Measurements from ENCODE around the gene PANK4.
"Not testable (repeated sequence)": the region's sequence is repeated elsewhere in the genome, so short reads cannot be mapped to it uniquely, and the experiment has no call there.

The PANK4 gene

DNA sequence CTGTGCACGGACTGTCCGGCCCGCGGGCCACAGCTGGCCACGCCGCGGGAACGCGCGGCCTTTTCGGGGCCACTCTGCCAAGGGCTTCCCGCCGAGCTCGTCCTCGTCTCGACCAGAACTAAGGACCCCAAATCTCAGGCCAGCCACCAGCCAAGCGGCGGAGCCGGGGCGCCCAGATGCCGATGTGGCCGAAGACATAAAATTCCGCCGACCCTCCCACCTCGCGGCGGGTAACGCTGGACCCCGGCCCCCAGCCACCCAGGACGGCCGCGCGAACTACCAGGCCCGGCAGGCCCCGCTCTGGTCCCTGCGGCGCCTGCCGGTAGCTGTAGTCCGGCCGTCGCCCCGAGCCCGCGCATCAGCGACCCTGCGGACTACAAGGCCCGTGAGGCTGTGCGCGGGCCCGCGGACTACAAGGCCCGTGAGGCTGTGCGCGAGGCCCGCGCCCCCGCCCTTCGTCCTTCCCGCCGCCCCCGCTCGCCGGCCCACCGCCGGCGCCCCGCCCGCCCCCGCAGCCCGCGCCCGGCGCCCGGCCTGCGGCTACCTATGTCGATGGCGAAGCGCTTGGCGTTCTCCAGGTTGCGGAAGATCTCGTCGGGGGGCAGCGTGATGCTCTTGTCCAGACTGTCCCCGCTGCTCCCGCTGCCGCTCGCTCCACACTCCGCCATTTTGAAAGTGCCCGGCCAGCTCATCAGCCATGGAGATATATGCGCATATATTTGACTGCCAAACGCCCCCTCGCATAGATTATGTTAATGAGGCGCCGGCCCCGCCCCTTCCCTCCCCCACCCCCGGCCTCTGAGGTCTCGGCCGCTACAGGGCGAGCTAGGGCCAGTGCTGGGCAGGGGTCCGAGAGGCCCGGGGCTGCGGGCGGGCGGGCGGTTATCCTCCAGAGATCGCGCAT is at the start of gene PANK4:
Gene PANK4 (minus strand): TSS at position 677 of the 904 bp plus-strand sequence. CDS start 9 bp downstream, at position 668.
- TF ChIP-seq, protein P1, sequence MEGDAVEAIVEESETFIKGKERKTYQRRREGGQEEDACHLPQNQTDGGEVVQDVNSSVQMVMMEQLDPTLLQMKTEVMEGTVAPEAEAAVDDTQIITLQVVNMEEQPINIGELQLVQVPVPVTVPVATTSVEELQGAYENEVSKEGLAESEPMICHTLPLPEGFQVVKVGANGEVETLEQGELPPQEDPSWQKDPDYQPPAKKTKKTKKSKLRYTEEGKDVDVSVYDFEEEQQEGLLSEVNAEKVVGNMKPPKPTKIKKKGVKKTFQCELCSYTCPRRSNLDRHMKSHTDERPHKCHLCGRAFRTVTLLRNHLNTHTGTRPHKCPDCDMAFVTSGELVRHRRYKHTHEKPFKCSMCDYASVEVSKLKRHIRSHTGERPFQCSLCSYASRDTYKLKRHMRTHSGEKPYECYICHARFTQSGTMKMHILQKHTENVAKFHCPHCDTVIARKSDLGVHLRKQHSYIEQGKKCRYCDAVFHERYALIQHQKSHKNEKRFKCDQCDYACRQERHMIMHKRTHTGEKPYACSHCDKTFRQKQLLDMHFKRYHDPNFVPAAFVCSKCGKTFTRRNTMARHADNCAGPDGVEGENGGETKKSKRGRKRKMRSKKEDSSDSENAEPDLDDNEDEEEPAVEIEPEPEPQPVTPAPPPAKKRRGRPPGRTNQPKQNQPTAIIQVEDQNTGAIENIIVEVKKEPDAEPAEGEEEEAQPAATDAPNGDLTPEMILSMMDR (IDR thresholded peaks at IDR 0.05; ENCODE audit: low read depth, low read length), result no peak
- H3K4me3 ChIP-seq (ENCODE audit: low read depth, low read length), result peak within 1 kb of the TSS; percentile 90

DNA sequence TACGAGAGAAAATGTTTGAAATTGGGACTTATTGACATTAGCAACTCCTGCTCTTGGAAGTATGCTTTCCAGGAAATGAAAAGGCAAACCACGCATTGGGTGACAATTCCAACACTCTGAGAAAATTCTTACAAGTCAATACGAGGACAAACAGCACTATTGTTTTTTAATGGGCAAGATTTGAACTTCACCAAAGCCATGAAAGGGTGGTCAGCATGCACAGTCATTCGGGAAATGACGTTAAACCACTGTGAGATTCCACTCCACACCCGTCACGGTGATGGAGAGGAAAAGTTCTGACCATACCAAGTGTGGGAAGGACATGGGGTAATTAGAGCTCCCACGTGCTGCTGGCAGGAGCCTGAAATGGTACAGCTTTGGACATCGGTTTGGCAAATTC is 48.0 kb upstream of the PANK4 start:
- TF ChIP-seq, protein P1 (IDR thresholded peaks at IDR 0.05; ENCODE audit: low read depth, low read length), result no peak
- no peak overlapping the region for H3K4me3 ChIP-seq (ENCODE audit: low read depth, low read length)

DNA sequence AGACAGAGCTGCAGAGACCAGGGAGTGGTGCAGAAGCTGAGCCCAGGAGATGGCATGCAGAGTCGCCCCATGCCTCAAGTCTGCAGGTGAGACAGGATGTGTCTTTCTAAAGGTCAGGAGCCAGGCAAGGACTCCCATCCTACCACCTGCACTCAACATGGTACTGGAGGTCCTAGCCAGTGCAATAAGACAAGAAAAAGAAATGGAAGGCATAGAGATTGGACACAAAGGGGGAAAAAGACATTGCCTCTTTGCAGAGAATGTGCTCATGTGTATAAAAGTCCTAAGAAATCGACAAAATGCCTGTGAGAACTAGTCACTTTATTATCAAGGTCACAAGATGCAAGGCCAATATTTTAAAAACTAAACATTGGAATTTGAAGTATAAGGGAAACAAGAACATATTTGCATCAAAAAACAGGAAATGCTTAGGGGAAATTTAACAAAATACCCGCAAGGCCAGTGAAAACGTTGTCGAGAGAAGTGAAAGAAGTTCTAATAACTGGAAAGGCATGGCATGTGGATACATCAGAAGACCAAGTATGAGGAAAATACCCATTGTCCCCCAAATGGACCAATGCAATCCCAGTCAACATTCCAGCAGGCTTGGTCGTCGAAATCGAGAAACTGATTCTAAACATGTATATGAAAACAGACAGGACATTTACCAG is 47.0 kb upstream of the PANK4 start:
- no peak overlapping the region for H3K4me3 ChIP-seq (ENCODE audit: low read depth, low read length)
- TF ChIP-seq, protein P1 (IDR thresholded peaks at IDR 0.05; ENCODE audit: low read depth, low read length), result no peak

DNA sequence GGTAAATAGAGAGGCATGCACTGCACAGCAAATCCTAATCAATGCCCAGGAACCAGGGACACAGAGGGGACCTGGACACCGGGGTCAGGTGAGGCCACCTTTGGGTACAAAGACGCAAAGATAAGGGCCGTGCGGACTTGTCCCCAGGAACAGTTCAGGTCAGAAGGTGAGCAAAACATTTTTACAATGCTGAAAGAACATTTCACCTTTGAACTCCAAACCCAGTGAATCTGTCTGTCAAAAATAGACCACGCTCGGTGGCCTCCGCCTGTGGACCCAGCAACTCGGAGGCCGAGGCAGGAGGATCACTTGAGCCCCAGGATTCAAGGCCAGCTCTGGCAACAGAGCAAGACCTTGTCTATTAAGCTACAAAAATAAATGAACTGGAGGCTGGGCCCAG is 45.0 kb upstream of the PANK4 start:
- no peak overlapping the region for H3K4me3 ChIP-seq (ENCODE audit: low read depth, low read length)
- TF ChIP-seq, protein P1 (IDR thresholded peaks at IDR 0.05; ENCODE audit: low read depth, low read length), result no peak

DNA sequence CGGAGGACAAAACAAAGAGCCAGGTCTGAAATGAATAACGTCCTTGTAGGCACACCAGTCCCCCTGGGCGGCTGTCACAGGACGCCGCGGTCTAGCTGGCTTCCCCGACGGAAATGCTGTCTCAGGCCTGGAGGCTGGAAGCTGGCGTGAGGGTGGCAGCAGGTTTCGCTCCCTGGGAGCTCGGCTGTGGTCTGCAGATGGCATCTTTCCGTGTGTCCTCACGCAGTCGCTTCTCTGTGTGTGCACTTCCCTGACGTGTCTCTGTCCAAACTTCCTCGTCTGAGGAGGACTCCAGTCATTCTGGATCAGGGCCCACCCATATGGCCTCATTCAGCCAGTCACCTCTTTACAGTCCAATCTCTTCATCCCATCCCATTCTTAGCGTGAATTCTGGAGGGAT is 43.9 kb upstream of the PANK4 start:
- no peak overlapping the region for H3K4me3 ChIP-seq (ENCODE audit: low read depth, low read length)
- TF ChIP-seq, protein P1 (IDR thresholded peaks at IDR 0.05; ENCODE audit: low read depth, low read length), result no peak

DNA sequence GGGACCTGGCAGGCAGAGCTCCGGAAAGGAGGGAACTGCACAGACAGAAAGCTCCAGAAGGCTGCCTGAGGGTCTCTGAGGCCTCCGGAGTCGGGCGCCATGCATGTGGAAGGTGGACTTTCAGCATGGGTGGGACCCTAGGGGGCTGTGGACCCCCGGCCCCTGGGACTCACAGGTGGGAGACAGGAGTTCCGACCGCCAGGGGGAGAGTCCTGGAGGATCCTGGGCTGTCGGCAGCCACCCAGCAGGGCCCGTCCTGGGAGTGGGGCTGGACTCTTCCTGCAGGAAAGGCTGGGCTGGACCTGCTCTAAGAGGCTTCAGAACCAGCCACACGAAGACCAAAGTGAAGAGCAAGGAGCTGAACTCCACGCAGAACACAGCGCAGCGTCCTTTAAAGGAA is 43.3 kb upstream of the PANK4 start:
- not testable (repeated sequence) for H3K4me3 ChIP-seq (ENCODE audit: low read depth, low read length)

DNA sequence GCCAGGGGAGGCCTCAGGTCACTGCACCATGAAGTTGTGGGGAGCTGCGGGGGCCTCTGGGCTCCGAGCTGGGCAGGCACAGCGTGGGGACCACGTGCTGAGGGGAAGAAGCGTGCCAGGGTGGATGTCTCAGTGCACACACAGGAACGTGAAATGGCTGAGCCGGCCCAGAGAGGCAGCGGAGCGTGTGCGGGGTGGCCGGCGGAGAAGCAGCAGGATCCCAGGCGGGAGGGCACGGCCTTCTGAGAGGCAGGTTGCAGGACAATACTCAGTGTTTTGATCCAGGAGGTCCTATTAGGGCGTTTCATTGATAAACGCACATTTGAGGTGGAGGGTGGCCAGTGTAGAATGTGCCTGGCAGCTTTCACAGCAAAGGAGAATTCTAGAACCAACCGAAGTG is 42.7 kb upstream of the PANK4 start:
- TF ChIP-seq, protein P1 (IDR thresholded peaks at IDR 0.05; ENCODE audit: low read depth, low read length), result no peak
- no peak overlapping the region for H3K4me3 ChIP-seq (ENCODE audit: low read depth, low read length)

DNA sequence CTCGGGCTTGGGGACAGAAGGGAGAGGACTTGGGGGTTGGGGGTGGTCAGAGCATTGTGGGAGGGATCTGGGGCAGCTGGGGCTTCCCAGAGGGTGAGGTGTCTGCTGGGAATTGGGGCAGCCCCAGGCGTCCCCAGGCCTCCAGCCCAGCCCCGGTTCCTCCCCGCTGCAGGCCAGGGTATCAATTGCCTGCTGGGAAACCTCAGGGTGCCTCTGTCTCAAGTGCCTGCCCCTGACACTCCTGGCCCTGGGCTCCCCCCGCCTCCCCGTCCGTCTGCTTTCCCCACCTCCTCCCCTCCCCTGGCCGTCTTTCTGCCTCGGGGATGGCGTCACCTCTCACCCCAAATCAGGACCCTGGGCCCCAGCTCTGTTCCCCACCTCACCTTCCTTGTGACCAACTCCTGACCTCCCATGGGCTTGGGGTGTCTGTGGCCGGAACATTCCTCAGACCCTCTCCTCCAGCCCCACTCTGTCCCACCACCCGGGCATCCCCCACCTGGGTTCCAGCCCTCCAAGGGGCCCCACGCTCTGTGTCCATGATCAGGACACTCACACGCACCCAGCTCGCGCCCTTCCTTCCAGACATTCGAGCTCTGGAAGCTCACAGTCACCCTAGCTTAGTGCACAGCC is 41.9 kb upstream of the PANK4 start:
- not testable (repeated sequence) for H3K4me3 ChIP-seq (ENCODE audit: low read depth, low read length)

Data from WI38 (cell line).